Central memory CD4-positive, alpha-beta T cell (primary cell): ENCODE results near the gene PSMG3.

Source experiments
- DNase-seq: peaks from one replicate; pipeline ENCODE4 v3.0.0; 2022

PSMG3 gene

GRCh38 chr7:1557006-1557405, 12.8 kb downstream of the PSMG3 start:
- no peak for DNase-seq

GRCh38 chr7:1555813-1556543, 13.9 kb downstream of the PSMG3 start, which contains the start of gene TMEM184A:
Gene TMEM184A, minus strand, starts transcription at chr7:1556205. Its CDS starts 721 bp downstream, at chr7:1555484.
- peak; percentile 34 for DNase-seq

DNA sequence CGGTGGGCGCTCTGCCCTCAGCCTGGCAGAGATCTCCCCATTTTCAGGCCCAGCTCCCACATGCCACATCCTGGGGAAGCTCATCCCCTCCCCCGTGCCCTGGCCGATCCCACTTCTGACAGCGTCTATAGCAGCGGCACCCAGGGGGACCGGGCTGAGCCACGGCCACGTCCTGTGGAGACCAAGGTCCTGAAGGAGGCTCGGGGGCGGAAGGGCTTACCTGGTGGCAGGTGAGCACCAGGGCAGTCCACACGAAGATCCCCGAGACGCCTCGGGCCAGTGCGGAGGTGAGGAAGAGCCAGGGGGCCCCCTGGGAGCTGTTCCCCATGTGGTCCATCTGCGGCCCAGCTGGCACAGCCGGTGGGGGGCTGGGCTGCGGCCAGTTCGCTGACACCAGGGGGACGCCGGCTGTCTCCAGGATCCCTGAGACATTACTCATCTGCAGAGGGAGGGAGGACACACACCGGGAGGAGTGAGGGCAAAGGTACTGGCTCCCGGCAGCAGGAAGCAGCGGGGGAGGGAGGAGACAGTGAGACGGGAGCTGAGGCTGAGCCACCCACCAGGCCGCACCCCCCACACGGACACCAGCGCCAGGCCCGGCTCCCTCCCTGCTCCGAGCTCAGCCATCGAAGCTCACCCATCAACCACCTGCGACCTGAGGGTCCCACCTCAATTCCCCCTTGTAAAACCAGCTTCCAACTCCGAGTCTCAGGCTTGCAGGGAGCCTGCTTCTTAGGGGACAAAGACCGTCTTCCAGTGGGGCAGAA, 14.6 kb downstream of the PSMG3 start:
- DNase-seq, result no peak

- no peak for DNase-seq
These were observed 15.3 kb downstream of the PSMG3 start for GRCh38 chr7:1554333-1555045.

DNA sequence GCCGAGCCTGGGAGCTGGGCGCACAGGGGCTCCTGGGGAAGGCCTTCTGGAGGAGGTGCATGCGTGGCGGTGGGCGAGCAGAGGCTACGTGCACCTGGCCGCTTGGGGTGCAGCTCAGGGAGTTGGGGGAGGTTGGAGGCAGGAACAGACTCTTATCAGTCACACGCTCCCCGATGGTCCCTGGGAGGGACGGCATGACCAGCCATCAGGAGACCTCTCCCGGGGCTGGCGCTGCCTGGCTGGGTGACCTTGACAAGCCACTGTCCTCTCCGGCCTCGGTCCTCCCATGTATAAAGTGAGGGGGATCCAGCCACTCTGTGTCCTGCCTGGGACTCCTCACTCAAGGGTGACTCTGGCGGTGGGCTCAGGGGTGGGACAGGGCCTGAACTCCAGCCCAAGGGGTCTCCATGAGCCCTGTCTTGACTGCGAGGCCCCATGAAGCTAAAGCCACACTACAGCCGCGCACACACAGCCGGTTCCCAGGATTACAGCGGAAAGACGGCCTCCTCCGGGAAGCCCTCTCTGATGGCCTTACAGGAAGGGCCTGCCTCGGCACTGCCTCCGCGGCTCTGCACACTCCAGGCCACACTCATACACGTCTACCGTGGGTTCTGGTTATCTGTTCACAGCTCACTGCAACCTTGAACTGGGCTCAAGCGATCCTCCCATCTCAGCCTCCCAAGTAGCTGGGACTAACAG, 16.2 kb downstream of the PSMG3 start:
- DNase-seq, result no peak

DNA sequence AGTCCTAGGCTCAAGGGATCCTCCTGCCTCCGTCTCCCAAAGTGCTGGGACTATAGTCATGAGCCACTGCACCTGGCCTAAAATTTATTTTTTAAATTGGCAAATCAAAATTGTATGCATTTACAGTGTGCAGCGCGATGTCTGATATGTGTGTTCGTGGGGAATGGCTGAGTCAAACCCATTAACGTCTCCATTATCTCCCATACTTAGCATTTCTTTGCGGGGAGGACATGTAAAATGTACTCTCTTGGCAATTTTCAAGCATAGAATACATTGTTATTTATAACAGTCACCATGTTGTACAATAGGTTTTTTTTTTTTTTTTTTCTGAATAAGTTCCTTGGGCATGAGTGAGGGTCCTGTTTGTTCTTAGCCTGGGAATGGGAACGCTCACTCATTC, 17.6 kb downstream of the PSMG3 start:
- no peak for DNase-seq

DNA sequence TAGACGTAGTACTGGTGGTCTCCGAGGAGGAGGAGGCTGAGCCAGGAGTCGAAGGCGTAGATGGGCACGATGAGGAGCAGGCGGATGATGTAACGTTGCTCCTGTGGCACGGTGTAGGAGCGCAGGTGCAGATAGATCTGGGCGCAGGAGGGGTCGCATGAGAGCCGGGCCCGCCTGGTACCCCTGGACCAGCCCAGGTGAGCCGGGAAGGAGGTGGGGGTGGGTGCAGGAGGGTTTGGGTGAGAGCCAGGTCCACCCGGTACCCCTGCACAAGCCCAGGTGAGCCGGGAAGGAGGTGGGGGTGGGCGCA, 19.0 kb downstream of the PSMG3 start:
- no peak for DNase-seq

DNA sequence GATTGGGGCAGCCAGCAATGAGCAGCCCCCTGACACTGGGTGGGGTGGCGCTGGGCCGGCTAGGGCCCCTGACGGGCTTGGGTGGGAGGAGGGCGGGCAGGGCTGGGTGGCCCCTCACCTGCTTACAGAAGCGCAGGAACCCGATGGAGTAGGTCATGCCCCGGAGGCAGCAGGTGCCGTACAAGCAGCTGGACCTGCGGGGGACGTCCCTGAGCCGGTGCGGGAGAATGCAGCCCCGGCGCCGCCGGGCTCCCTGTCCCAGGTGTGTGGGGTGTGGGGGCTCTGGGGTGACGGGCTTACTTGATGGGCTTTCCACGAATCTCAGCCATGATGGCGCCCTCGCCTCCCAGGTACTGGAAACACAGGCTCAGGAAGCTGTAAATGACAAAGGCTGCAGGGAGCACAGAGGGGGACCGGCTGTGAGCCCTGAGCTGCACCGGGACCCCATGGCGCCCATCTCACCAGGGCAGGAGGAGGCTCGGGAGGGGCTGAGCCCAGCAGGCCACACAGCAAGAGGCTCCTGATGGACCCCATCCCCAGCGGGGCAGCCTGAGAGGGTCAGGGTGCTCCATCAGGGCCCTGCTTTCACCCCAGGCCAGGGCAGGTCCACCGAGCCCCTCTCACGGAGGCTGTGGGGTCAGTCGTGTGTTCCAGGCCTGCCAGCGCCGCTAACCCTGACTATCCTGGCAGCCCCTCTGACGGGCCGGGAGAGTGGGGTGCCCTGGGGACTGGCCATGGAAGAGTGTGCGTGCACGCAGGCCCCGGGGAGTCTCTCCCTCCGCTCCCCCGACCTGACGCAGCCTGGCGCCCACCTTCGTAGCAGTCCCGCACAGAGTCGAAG, 19.6 kb downstream of the PSMG3 start:
- no peak for DNase-seq

DNA sequence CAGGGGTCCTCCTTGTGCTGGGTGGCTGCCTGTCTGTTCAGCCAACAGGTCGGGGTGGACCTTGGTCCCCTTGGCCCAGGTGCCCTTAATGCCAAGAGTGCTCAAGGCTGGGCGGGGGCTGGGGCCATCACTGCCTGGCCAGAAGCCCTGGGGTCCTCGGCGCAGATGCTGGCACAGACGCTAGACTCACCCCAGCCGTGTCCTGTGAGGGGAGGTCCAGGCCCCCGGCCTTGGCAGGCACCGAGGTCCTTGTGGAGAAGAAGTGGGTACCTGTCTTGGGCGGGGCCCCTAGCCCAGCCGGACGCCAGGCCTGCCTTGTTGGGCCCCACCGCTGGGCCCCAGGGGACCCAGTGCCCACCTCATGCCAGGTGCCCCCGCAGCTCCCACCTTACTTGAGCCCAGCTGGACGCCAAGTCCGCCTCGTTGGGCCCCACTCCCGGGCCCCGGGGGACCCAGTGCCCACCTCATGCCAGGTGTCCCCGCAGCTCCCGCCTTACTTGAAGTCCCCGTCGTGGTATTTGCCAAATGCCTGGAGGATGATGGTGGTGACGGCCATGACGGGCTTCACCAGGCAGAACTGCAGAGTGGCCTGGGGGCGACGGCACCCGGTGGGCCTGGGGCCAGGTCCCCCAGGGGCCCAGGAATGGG, 20.4 kb downstream of the PSMG3 start:
- no peak for DNase-seq

GRCh38 chr7:1548944-1549343, 20.9 kb downstream of the PSMG3 start:
- DNase-seq, result no peak

DNA sequence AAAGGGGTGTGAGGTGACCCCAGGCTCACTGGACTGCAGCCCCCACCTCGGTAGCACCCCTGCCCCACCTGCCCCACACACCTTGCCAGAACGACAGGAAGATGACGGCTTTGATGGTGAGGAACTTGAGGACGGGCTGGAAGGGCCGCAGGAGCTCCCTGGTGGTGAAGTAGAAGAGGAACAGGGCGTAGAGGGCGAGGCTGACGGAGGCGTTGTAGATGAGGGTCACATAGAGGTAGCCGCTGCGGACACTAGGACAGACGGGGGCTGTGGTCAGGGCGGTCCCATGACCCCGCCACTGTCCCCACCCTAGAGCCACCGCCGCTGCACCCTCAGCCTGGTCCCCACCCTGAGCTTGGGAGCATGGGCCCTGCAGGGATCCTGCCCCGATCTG, 21.4 kb downstream of the PSMG3 start:
- DNase-seq, result no peak

DNA sequence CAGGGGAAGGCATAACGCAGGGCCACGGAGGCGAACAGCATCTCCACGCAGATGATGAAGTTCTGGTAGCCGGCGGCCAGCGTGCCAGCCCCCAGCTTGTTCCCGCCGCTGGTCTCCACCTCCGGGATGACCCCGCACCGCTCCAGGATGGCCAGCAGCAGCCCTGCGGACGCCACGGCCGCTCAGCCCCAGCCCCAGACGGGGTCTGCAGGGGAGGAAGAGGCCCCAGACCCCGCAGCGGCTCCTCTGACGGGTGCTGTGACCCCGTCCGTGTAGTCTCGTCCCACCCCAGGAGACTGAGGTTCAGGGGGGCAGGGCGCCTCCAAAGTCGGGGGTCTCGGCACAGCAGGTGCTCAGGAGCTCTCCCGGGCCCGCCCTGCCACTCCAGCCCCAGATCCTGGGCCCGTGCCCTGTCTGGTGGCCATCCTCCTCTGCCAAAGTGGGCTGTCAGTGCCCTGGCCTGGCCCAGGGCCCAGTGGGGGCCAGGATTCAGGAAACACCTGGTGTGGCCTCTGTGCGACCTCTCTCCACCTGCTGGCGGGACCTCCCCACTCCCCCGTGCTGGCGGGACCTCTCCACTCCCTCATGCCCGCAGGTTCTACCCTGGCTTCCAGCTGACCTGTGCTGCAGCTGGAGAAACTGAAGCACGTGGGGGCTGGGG, 21.9 kb downstream of the PSMG3 start:
- DNase-seq, result no peak

DNA sequence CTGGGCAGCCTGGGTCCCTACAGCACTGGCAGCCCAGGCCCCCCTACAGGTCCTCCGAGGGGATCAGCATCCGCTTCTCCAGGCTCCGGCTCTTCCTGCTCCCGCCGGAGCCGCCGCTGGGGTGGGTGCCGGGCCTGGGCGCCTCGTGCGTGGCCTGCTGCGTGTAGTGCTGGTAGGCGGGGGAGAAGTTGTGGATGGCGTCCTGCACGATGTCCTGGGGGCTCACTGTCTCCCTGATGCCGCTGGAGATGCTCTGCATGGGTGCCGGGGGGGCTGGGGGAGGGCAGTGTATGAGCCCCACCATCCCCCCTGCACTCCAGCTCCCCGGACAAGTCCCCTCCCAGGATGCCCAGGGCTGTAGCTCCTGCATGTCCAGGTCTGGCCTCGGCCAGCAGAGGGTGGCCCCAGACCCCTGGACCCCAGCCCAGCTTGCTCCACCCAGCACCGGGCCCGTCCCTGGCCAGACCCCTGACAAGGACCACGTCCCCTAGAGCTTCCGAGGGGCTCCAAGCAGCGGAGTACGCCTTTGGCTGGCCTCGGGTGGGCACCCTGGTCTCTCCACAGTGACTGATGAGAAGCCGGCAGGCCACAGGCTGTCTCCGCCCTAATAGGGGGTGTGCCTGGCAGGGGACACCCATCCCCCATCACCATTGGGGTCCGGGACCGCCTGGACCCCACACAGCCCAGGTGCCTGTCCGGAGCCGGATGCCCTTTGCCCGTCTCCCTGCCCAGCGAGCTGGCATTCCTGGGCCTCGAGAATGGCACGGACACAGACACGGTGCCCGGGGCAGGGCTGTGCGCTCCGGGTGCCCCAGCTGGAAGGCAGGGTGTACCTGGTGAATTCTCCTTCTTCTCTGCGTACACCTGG, 22.7 kb downstream of the PSMG3 start:
- no peak for DNase-seq

- no peak for DNase-seq
These were observed 23.4 kb downstream of the PSMG3 start for GRCh38 chr7:1546274-1546908.

DNA sequence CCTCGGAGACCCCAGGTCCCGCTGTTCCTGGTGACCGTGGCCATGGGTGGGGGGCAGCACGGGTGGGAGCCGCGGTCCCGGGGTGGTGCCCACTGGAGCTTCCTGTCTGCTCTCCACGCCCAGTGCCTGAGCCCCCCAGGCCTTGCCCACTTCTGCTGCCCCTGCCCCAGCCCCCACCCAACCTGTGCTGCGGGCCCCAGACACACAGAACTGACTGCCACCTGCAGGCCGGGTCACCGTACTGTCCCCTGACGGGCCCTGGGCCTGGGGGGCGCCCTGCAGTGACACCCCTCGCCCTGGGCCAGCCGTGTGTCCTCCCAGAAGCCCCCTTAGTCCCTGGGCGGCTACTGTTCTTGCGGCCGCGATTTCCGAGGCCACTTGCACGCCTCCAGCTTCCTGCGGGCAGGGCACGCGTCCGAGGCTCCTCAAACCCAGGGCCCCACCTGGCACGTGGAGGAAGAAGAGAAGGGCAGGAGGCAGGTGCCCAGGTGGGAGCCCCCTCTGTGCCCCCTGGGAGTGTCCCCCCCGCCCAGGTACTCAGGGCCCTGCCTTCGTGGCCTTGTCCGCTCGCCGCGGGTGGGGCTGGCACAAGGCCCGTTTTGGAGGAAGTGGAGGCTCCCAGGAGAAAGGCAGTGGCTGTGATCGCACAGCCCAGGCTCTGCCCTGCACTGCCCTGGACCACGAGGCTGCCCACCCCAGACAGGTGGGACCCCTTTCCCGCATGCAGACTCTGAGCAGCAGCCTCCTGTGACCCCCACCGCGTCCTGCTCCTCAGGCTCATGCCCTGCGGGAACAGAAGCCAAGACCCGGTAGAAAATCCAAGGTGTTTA, 24.2 kb downstream of the PSMG3 start:
- no peak for DNase-seq

DNA sequence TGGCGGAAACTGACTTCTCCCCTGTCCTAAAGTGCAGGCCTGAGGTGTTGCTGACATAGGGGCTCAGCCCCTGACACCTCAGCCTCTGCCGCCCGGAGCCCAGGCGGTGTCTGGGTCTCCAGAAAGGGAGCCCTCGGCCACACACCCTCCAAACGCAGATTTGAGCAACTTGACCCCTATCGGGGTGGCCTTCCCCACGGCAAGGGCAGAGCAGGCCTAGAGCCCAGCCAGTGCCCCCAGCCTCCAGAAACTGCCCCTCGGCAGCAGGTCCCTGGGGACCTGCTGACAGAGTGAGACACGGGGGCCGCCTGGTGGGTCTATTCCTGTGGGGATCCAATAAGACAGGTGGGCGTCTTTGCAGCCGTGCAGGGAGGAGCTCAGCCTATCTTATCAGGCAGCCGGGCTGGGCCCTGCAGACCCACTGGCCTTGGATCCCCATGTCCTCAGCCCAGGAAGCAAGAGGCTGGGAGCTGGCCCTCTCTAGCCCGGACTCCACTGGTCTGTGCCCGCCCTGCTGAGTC, 24.9 kb downstream of the PSMG3 start:
- DNase-seq, result no peak

GRCh38 chr7:1544178-1544895, 25.5 kb downstream of the PSMG3 start:
- DNase-seq, result no peak

GRCh38 chr7:1543826-1544177, 26.0 kb downstream of the PSMG3 start:
- no peak for DNase-seq
